DOHH2 (cell line): ENCODE data around the gene ANTKMT.
A peak's percentile ranks its signal among the peaks of the same experiment; 100 is the strongest.
"Not testable (repeated sequence)": the region's sequence is repeated elsewhere in the genome, so short reads cannot be mapped to it uniquely, and the experiment has no call there.

Experiments
- H3F3A ChIP-seq: fragments of 200-600 bp; sonication (generic), shearing (Covaris generic); 2 replicates; pipeline ENCODE4 v1.6.0; 2016; ENCODE audit warnings: antibody characterized with exemption, mild to moderate bottlenecking; ENCODE audit not compliant: control insufficient read depth, insufficient read depth
- H3K27ac ChIP-seq: fragments of 200-600 bp; sonication (generic); 2 replicates; pipeline ENCODE4 v1.5.1; 2014; ENCODE audit warnings: low read depth, mild to moderate bottlenecking, low read length, moderate library complexity
- H3K27me3 ChIP-seq: fragments of 200-600 bp; sonication (generic); 2 replicates; pipeline ENCODE4 v1.6.1; 2014; ENCODE audit warnings: mild to moderate bottlenecking, low read length, mixed read lengths; ENCODE audit not compliant: control insufficient read depth
- H3K36me3 ChIP-seq: fragments of 200-600 bp; sonication (generic); 2 replicates; pipeline ENCODE4 v1.6.1; 2014; ENCODE audit warnings: mild to moderate bottlenecking, low read length, moderate library complexity, mixed read lengths; ENCODE audit not compliant: control insufficient read depth
- H3K4me1 ChIP-seq: fragments of 200-600 bp; sonication (generic); 2 replicates; pipeline ENCODE4 v1.6.1; 2014; ENCODE audit warnings: mild to moderate bottlenecking, low read length, mixed read lengths; ENCODE audit not compliant: control insufficient read depth
- H3K4me2 ChIP-seq: fragments of 200-600 bp; sonication (generic); 2 replicates; pipeline ENCODE4 v1.6.0; 2014; ENCODE audit warnings: mild to moderate bottlenecking, low read length, moderate library complexity
- H3K4me3 ChIP-seq: fragments of 200-600 bp; sonication (generic); 2 replicates; pipeline ENCODE4 v1.5.1; 2014; ENCODE audit warnings: mild to moderate bottlenecking, low read length, mixed read lengths
- H3K79me2 ChIP-seq: fragments of 200-600 bp; sonication (generic); 2 replicates; pipeline ENCODE4 v1.6.1; 2014; ENCODE audit warnings: mild to moderate bottlenecking, low read length, mixed read lengths; ENCODE audit not compliant: control insufficient read depth
- H3K9me2 ChIP-seq: fragments of 200-600 bp; sonication (generic); replicated peaks from 2 replicates; pipeline ENCODE4 v1.6.1; 2014; ENCODE audit warnings: mild to moderate bottlenecking, low read length, mixed read lengths; ENCODE audit not compliant: control insufficient read depth
- H3K9me3 ChIP-seq: fragments of 200-600 bp; sonication (generic); 2 replicates; pipeline ENCODE4 v1.6.1; 2014; ENCODE audit warnings: antibody characterized with exemption, low read length, mixed read lengths; ENCODE audit not compliant: control insufficient read depth, insufficient read depth
- H4K20me1 ChIP-seq: fragments of 200-600 bp; sonication (generic); 2 replicates; pipeline ENCODE4 v1.6.0; 2014; ENCODE audit warnings: low read depth, mild to moderate bottlenecking, antibody characterized with exemption, low read length, moderate library complexity; ENCODE audit not compliant: control insufficient read depth, insufficient read depth
- EZH2phosphoT487 ChIP-seq: fragments of 200-600 bp; sonication (generic); IDR thresholded peaks from 2 replicates; pipeline ENCODE4 v1.6.1; 2017; ENCODE audit warnings: borderline replicate concordance, mild to moderate bottlenecking, antibody characterized with exemption, low read length, moderate library complexity, mixed read lengths
- TF ChIP-seq, protein P1 (sequence below): fragments of 200-600 bp; sonication (generic); IDR thresholded peaks from one replicate; pipeline ENCODE4 v1.5.1; 2014; ENCODE audit warnings: antibody characterized with exemption, mild to moderate bottlenecking, low read depth, low read length; ENCODE audit not compliant: poor library complexity, severe bottlenecking

ANTKMT gene

DNA sequence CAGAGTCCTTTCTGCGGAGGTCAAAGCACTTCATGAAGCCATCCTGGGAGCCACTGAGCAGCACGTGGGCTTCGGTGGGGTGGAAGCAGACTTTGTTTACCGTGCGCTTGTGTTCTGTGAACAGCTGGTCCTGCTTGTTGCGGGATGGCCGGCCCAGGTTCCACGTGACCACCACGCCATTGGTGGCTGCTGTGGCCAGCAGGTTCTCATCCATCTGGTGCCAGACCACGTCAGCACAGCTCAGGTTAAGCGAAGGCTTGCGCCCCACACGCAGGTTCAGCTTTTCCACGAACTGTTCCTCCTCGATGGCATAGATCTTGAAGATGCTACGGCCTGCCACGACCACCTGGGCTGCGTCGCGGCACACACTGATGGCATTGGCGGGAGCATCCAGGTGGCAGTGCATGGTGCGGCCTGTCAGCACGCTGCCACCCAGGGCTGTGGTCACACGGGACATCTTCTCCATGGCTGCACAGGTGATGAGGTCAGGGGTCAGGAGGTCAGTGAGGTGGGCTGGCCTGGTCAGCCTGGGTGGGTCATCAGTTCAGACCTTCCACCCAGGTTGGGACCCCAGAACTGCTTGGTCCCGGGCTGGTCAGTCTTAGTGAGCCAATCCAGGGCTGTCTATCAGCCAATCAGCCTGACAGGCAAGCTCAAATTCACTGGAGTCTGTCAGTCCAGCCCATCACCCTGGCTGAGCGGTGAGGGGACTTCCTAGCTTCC, 31.6 kb upstream of the ANTKMT start:
- Histone ChIP-seq H3K36me3 (peaks cover 27% of the 10 kb centered on the region), H3F3A (peaks cover 7% of the 10 kb centered on the region), H4K20me1 (no peaks in the 10 kb centered on the region), H3K4me1 (peaks cover 29% of the 10 kb centered on the region), H3K4me2 (peak overlapping the region; percentile 76), H3K9me2 (no peaks in the 10 kb centered on the region), H3K9me3 (no peaks in the 10 kb centered on the region), H3K79me2 (peaks cover 22% of the 10 kb centered on the region), H3K27me3 (peaks cover 8% of the 10 kb centered on the region), H3K4me3 (peak overlapping the region; percentile 84), H3K27ac (peak overlapping the region; percentile 43; the same call in 1 of the 2 replicates)
- TF ChIP-seq, protein P1, sequence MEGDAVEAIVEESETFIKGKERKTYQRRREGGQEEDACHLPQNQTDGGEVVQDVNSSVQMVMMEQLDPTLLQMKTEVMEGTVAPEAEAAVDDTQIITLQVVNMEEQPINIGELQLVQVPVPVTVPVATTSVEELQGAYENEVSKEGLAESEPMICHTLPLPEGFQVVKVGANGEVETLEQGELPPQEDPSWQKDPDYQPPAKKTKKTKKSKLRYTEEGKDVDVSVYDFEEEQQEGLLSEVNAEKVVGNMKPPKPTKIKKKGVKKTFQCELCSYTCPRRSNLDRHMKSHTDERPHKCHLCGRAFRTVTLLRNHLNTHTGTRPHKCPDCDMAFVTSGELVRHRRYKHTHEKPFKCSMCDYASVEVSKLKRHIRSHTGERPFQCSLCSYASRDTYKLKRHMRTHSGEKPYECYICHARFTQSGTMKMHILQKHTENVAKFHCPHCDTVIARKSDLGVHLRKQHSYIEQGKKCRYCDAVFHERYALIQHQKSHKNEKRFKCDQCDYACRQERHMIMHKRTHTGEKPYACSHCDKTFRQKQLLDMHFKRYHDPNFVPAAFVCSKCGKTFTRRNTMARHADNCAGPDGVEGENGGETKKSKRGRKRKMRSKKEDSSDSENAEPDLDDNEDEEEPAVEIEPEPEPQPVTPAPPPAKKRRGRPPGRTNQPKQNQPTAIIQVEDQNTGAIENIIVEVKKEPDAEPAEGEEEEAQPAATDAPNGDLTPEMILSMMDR: no peak
- no peak for TF ChIP-seq EZH2phosphoT487

DNA sequence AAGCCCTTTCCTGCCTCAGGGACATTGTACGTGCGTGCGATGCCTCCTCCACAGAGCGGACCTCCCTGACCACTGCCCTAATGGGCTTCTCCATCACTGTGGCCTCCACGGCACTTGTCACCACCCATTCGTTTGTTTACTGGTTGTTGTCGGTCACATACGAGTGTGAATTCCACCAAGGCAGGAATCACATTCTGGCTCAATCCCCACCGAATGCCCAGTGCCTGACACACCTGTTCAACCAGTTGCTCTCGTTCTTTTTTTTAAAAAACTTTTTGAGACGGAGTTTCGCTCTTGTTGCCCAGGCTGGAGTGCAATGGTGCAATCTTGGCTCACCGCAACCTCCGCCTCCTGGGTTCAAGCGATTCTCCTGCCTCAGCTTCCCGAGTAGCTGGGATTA, 29.7 kb upstream of the ANTKMT start:
- H4K20me1 ChIP-seq, H3K9me2 ChIP-seq, H3K9me3 ChIP-seq, H3F3A ChIP-seq, H3K4me2 ChIP-seq, H3K4me3 ChIP-seq, H3K27ac ChIP-seq: not testable (repeated sequence)
- Histone ChIP-seq H3K4me1 (peaks cover 37% of the 10 kb centered on the region), H3K27me3 (peaks cover 19% of the 10 kb centered on the region), H3K36me3 (peaks cover 13% of the 10 kb centered on the region), H3K79me2 (peaks cover 22% of the 10 kb centered on the region)

DNA sequence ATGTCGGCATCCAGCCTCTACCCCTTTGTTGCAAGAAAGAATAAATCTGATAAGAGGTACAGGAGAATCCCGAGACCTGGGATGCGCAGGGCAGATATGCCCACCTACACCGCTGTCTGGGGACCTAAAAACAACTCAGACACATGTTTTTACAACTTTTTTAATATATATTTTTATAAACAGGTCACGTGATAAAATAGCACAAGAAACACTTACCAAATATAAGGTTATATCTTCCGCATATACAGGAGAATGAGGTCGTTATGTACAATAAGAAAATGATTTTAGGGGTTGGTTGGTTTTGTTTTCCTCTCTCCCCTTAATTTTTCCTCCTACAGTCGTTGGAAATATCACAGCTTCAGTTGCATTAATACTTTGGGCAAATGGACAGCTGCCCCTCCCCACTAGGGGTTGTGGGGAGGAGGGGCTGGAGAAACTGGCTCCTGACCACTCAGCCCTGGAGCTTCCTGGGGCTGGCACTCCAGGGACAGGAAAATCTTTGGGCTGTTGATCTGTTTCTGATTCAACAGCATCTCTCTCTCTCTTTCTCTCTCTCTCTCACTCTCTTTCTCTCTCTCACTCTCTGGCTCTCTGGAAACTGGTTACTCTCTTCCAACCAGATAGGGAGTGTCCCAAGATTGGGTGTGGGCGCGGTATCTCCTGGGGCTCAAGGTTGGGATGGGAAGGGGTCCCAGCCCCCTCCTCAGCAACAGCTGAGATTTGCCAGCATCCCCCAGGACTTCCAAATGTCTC, 28.4 kb upstream of the ANTKMT start:
- Histone ChIP-seq H3K9me2 (no peaks in the 10 kb centered on the region), H3K9me3 (no peaks in the 10 kb centered on the region), H3K4me2 (no peak overlapping the region), H3F3A (peaks cover 7% of the 10 kb centered on the region), H3K36me3 (peaks cover 4% of the 10 kb centered on the region; the same call in 1 of the 2 replicates), H3K4me3 (no peak overlapping the region), H3K4me1 (peaks cover 37% of the 10 kb centered on the region), H3K27ac (no peak overlapping the region), H3K27me3 (peaks cover 19% of the 10 kb centered on the region), H3K79me2 (peaks cover 22% of the 10 kb centered on the region), H4K20me1 (no peaks in the 10 kb centered on the region)
- no peak for TF ChIP-seq EZH2phosphoT487
- TF ChIP-seq, protein P1: no peak

DNA sequence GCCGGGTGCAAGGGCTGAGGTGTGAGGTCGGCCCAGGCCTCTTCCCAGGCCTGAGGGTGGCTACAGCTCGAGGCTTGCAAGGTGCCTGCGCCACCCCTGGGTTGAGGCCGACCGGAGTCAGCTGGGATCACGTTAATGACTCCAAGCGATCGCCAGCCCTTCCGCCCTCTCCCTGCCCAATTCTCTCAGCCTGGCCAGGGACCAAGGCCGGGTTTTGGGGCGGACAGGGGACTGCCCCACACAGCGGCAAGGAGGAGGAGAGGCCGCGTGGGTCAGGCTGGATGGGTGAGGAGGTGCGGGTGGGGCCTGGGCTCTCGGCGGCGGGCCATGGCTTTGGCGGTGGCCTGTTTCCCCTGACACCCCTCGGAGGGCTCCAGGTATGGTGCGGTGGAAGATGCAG, 27.6 kb upstream of the ANTKMT start:
- Histone ChIP-seq H3K27me3 (peaks cover 19% of the 10 kb centered on the region), H3K4me1 (peaks cover 37% of the 10 kb centered on the region), H3F3A (peaks cover 7% of the 10 kb centered on the region), H3K9me3 (no peaks in the 10 kb centered on the region), H3K36me3 (no peaks in the 10 kb centered on the region), H3K9me2 (no peaks in the 10 kb centered on the region), H4K20me1 (no peaks in the 10 kb centered on the region), H3K79me2 (peaks cover 18% of the 10 kb centered on the region), H3K4me3 (no peak overlapping the region), H3K4me2 (no peak overlapping the region), H3K27ac (no peak overlapping the region)
- TF ChIP-seq EZH2phosphoT487: no peak
